K562 (cell line): Measurements from ENCODE around the gene HSPB6. TPM values are rescaled to one million over a fixed set of nuclear protein-coding genes. Genes with fewer than 3 reads are reported as not detected.
A peak's percentile ranks its signal among the peaks of the same experiment; 100 is the strongest.

Experiments
- ARID4B ChIP-seq: sonication (generic); formaldehyde crosslinking; IDR thresholded peaks from 2 replicates; pipeline ENCODE4 v1.8.0; 2022; ENCODE audit warnings: mild to moderate bottlenecking, missing genetic modification reagents
- BRD9 ChIP-seq: fragments of 450-650 bp; IDR thresholded peaks from 2 replicates; pipeline ENCODE4 v1.6.1; 2018; ENCODE audit warnings: low read depth; ENCODE audit not compliant: partially characterized antibody
- CBX1 ChIP-seq: sonication (generic); IDR thresholded peaks from 2 replicates; pipeline ENCODE4 v1.6.1; 2016; ENCODE audit warnings: antibody characterized with exemption, low read depth, mild to moderate bottlenecking
- CHAMP1 ChIP-seq: fragments of 450-650 bp; IDR thresholded peaks from 2 replicates; pipeline ENCODE4 v1.6.1; 2016; ENCODE audit warnings: mild to moderate bottlenecking
- ELK1 ChIP-seq: sonication (generic); formaldehyde crosslinking; IDR thresholded peaks from 2 replicates; pipeline ENCODE4 v1.8.1; 2022; ENCODE audit warnings: missing genetic modification reagents
- FOXK1 ChIP-seq: sonication (generic); formaldehyde crosslinking; IDR thresholded peaks from 2 replicates; pipeline ENCODE4 v1.8.0; 2022; ENCODE audit warnings: missing genetic modification reagents, mild to moderate bottlenecking, borderline replicate concordance
- HCFC1 ChIP-seq: IDR thresholded peaks from 2 replicates; pipeline ENCODE4 v1.6.1; 2012; ENCODE audit warnings: low read depth, low read length, improper control_type of control experiment
- HDAC3 ChIP-seq: fragments of 450-650 bp; IDR thresholded peaks from 2 replicates; pipeline ENCODE4 v1.6.1; 2018; ENCODE audit warnings: borderline replicate concordance, mild to moderate bottlenecking, moderate library complexity; ENCODE audit not compliant: partially characterized antibody
- HSF4 ChIP-seq: fragments of 250-450 bp; sonication (Bioruptor Pico); IDR thresholded peaks from 2 replicates; pipeline ENCODE4 v2.1.2; 2022; ENCODE audit warnings: mild to moderate bottlenecking, moderate library complexity, borderline replicate concordance
- KDM5B ChIP-seq: fragments of 200-600 bp; sonication (generic); IDR thresholded peaks from 2 replicates; pipeline ENCODE4 v1.6.1; 2012; ENCODE audit warnings: low read depth, mild to moderate bottlenecking, moderate library complexity, low read length, control low read depth, inconsistent platforms; ENCODE audit not compliant: insufficient replicate concordance
- PHF8 ChIP-seq: fragments of 200-600 bp; sonication (generic); IDR thresholded peaks from 2 replicates; pipeline ENCODE4 v1.6.1; 2012; ENCODE audit warnings: mixed run types, mild to moderate bottlenecking, inconsistent platforms, low read length, moderate library complexity, borderline replicate concordance
- SMAD3 ChIP-seq: fragments of 450-650 bp; formaldehyde crosslinking; conservative IDR thresholded peaks from 2 replicates; pipeline ENCODE4 v1.4.0; 2020; ENCODE audit warnings: mild to moderate bottlenecking
- TEAD4 ChIP-seq, 2 experiments: sonication (generic) in 1 of 2; formaldehyde crosslinking in 1 of 2; IDR thresholded peaks; 2 replicates each; pipeline versions ENCODE4 v1.6.1 to v1.8.0; 2012 to 2022; ENCODE audit warnings: borderline replicate concordance in 1 of 2, inconsistent platforms in 1 of 2, low read length in 1 of 2, mild to moderate bottlenecking in 1 of 2, missing genetic modification reagents in 1 of 2
- YBX1 ChIP-seq: fragments of 450-650 bp; IDR thresholded peaks from 2 replicates; pipeline ENCODE4 v1.7.1; 2016; ENCODE audit warnings: mild to moderate bottlenecking
- ZFP36 ChIP-seq: fragments of 150-350 bp; IDR thresholded peaks from 2 replicates; pipeline ENCODE4 v1.6.1; 2018; ENCODE audit warnings: low read length, low read depth; ENCODE audit not compliant: partially characterized antibody
- ZFX ChIP-seq: sonication (generic); formaldehyde crosslinking; IDR thresholded peaks from 2 replicates; pipeline ENCODE4 v1.8.0; 2022; ENCODE audit warnings: mild to moderate bottlenecking, missing genetic modification reagents, moderate library complexity
- ZNF232 ChIP-seq: sonication (generic); formaldehyde crosslinking; IDR thresholded peaks from 2 replicates; pipeline ENCODE4 v1.8.0; 2022; ENCODE audit warnings: mild to moderate bottlenecking, missing genetic modification reagents
- polyA plus RNA-seq, 8 experiments: library from polyadenylated mRNA; depleted of rRNA in 4 of 8; stranded (reverse) in 5 of 8; unstranded in 3 of 8; fragments of >200 nt; fragmentation: Nextera tagmentation in 2 of 8; fragmentation: Illumina TruSeq in 1 of 8; extraction: Ambion mirVana in 2 of 8; extraction: Trizol in 1 of 8; gene quantifications; 2 replicates each; pipeline versions ENCODE4 v1.2.1 to v1.2.3, GENCODE V29; 2011 to 2014; ENCODE audit warnings: inconsistent platforms in 1 of 8, missing spikeins in 1 of 8
- total RNA-seq, 7 experiments: library from RNA; depleted of rRNA in 6 of 7; stranded (reverse); fragments of >200 nt in 6 of 7; fragmentation: Illumina TruSeq in 2 of 7; extraction: Trizol in 2 of 7; gene quantifications; 2 replicates each; pipeline versions ENCODE4 v1.2.1 to v1.2.3, GENCODE V29; 2011 to 2021; ENCODE audit warnings: low replicate concordance in 1 of 7
- TF ChIP-seq, protein P1 (sequence below): sonication (generic); formaldehyde crosslinking; IDR thresholded peaks from 2 replicates; pipeline ENCODE4 v1.9.0; 2022; ENCODE audit warnings: mild to moderate bottlenecking, missing genetic modification reagents

Gene HSPB6
- total and polyA plus RNA-seq, 9 of the 15 experiments (the other 6 are each of a cell fraction or from before 2014, with no cell fraction given), result 0.55 TPM; not detected in 8

- 0 out of 2 replicates have a peak, but pooled peaks have one; percentile 9 for TF ChIP-seq FOXK1 (CRISPR knock-in tag)
- peak; percentile 56; the same call in 1 of the 2 replicates for TF ChIP-seq PHF8
- peak; percentile 76 for TF ChIP-seq ZFP36
- peak; percentile 62 for TF ChIP-seq KDM5B
- TF ChIP-seq ZFX (CRISPR knock-in tag), result peak; percentile 36; the same call in 1 of the 2 replicates
- 0 out of 2 replicates have a peak, but pooled peaks have one; percentile 9 for TF ChIP-seq TEAD4 (IDR thresholded peaks at IDR 0.05; ENCODE audit: low read length)
- TF ChIP-seq TEAD4 (CRISPR knock-in tag; IDR thresholded peaks at IDR 0.05; ENCODE audit: borderline replicate concordance), result no peak
- no peak for TF ChIP-seq BRD9
- 0 out of 2 replicates have a peak, but pooled peaks have one; percentile 4 for TF ChIP-seq ARID4B (CRISPR knock-in tag)
- no peak for TF ChIP-seq ZNF232 (CRISPR knock-in tag)
- TF ChIP-seq ELK1 (CRISPR knock-in tag), result no peak
- no peak for TF ChIP-seq CHAMP1
- no peak for TF ChIP-seq CBX1
- TF ChIP-seq, protein P1, sequence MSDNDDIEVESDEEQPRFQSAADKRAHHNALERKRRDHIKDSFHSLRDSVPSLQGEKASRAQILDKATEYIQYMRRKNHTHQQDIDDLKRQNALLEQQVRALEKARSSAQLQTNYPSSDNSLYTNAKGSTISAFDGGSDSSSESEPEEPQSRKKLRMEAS (CRISPR knock-in tag), result peak; percentile 71
- TF ChIP-seq HSF4, result no peak
- no peak for TF ChIP-seq YBX1
- peak; percentile 35; the same call in 1 of the 2 replicates for TF ChIP-seq HCFC1
- TF ChIP-seq HDAC3, result no peak
- TF ChIP-seq SMAD3, result no peak
Measured at GRCh38 chr19:35744430-35745327, 12.2 kb downstream of the HSPB6 start (continued).
